ENCODE measurements around the gene COMMD3.

The COMMD3 gene

GRCh38 chr10:22318772-22319171, 2.6 kb downstream of the COMMD3 start:
- Histone ChIP-seq H3K4me3 (ENCODE audit: low read depth in 1 of 2, low read length in 2 of 2) (no peak overlapping the region), H3K79me2 (ENCODE audit: insufficient read depth, low read length) (peaks cover 43% of the 10 kb centered on the region), H4K20me1 (ENCODE audit: insufficient read depth, low read length) (peaks cover 14% of the 10 kb centered on the region), H2AFZ (ENCODE audit: low read depth, low read length) (no peak overlapping the region), H3K9ac (ENCODE audit: low read depth, low read length) (no peak overlapping the region), H3K9me3 (ENCODE audit: insufficient read depth, low read length, severe bottlenecking) (peaks cover 3% of the 10 kb centered on the region), H3K4me2 (ENCODE audit: insufficient read depth, low read length) (no peak overlapping the region; the same call in 1 of the 2 replicates), H3K27ac (ENCODE audit: low read length) (no peak overlapping the region), H3K4me1 (ENCODE audit: insufficient read depth, low read length) (peaks cover 62% of the 10 kb centered on the region), H3K27me3 (ENCODE audit: insufficient read depth, low read length, poor library complexity) (peaks cover 46% of the 10 kb centered on the region), H3K36me3 (ENCODE audit: insufficient read depth, low read length) (no peaks in the 10 kb centered on the region)
- TF ChIP-seq EZH2 (IDR thresholded peaks at IDR 0.05; ENCODE audit: borderline replicate concordance, low read depth, low read length, severe bottlenecking) (no peak), CTCF (IDR thresholded peaks at IDR 0.05; ENCODE audit: borderline replicate concordance, extremely low read depth, low read length, poor library complexity, severe bottlenecking) (no peak)
- DNase-seq (no peak), ATAC-seq (ENCODE audit: insufficient read depth, low read depth) (no peak)

- H3K27ac ChIP-seq (ENCODE audit: low read length): no peak overlapping the region
- TF ChIP-seq CTCF (IDR thresholded peaks at IDR 0.05; ENCODE audit: borderline replicate concordance, extremely low read depth, low read length, poor library complexity, severe bottlenecking) (no peak), EZH2 (IDR thresholded peaks at IDR 0.05; ENCODE audit: borderline replicate concordance, low read depth, low read length, severe bottlenecking) (no peak)
- peaks cover 43% of the 10 kb centered on the region for H3K27me3 ChIP-seq (ENCODE audit: insufficient read depth, low read length, poor library complexity)
- peaks cover 51% of the 10 kb centered on the region for H3K79me2 ChIP-seq (ENCODE audit: insufficient read depth, low read length)
- no peak overlapping the region for H2AFZ ChIP-seq (ENCODE audit: low read depth, low read length)
- H3K4me2 ChIP-seq (ENCODE audit: insufficient read depth, low read length): peak overlapping the region; percentile 57
- DNase-seq (no peak), ATAC-seq (ENCODE audit: insufficient read depth, low read depth) (no peak)
- H3K4me1 ChIP-seq (ENCODE audit: insufficient read depth, low read length): peaks cover 70% of the 10 kb centered on the region
- H3K4me3 ChIP-seq (ENCODE audit: low read depth in 1 of 2, low read length in 2 of 2): peak overlapping the region in 1 of 2 experiments; percentile 49; a peak in 1 of 4 replicates
- H4K20me1 ChIP-seq (ENCODE audit: insufficient read depth, low read length): peaks cover 22% of the 10 kb centered on the region
- no peak overlapping the region for H3K9ac ChIP-seq (ENCODE audit: low read depth, low read length)
- H3K9me3 ChIP-seq (ENCODE audit: insufficient read depth, low read length, severe bottlenecking): peaks cover 3% of the 10 kb centered on the region
- H3K36me3 ChIP-seq (ENCODE audit: insufficient read depth, low read length): no peaks in the 10 kb centered on the region
Measured at GRCh38 chr10:22319547-22319979, 3.4 kb downstream of the COMMD3 start.

GRCh38 chr10:22319980-22320558, 3.9 kb downstream of the COMMD3 start:
- H3K79me2 ChIP-seq (ENCODE audit: insufficient read depth, low read length): peaks cover 56% of the 10 kb centered on the region

More at GRCh38 chr10:22319980-22320558, 3.9 kb downstream of the COMMD3 start:
- H3K4me3 ChIP-seq (ENCODE audit: low read depth in 1 of 2, low read length in 2 of 2): peak overlapping the region in 1 of 2 experiments; percentile 49; a peak in 2 of 4 replicates
- H3K9ac ChIP-seq (ENCODE audit: low read depth, low read length): peak overlapping the region; percentile 48
- H2AFZ ChIP-seq (ENCODE audit: low read depth, low read length): peak overlapping the region; percentile 1; the same call in 1 of the 2 replicates
- H3K27me3 ChIP-seq (ENCODE audit: insufficient read depth, low read length, poor library complexity): peaks cover 38% of the 10 kb centered on the region
- peak; percentile 47 for TF ChIP-seq EZH2 (IDR thresholded peaks at IDR 0.05; ENCODE audit: borderline replicate concordance, low read depth, low read length, severe bottlenecking)
- TF ChIP-seq CTCF (IDR thresholded peaks at IDR 0.05; ENCODE audit: borderline replicate concordance, extremely low read depth, low read length, poor library complexity, severe bottlenecking): no peak
- H3K9me3 ChIP-seq (ENCODE audit: insufficient read depth, low read length, severe bottlenecking): peaks cover 3% of the 10 kb centered on the region
- peaks cover 75% of the 10 kb centered on the region for H3K4me1 ChIP-seq (ENCODE audit: insufficient read depth, low read length)
- H3K36me3 ChIP-seq (ENCODE audit: insufficient read depth, low read length): no peaks in the 10 kb centered on the region
- DNase-seq (no peak), ATAC-seq (ENCODE audit: insufficient read depth, low read depth) (no peak)
- H3K27ac ChIP-seq (ENCODE audit: low read length): no peak overlapping the region; the same call in 1 of the 2 replicates
- peak overlapping the region; percentile 57 for H3K4me2 ChIP-seq (ENCODE audit: insufficient read depth, low read length)
- peaks cover 27% of the 10 kb centered on the region for H4K20me1 ChIP-seq (ENCODE audit: insufficient read depth, low read length)

Data from DND-41 (cell line).